Thoracic aorta (tissue), 2 donors: ENCODE measurements around the gene RBBP5. TPM values are rescaled to one million over a fixed set of nuclear protein-coding genes. Genes with fewer than 3 reads are reported as not detected.

Source experiments
- ATAC-seq: fragments of 150-250 bp; one replicate; pipeline ENCODE4 v1.8.0; 2017; ENCODE audit warnings: low read depth; ENCODE audit not compliant: insufficient number of reproducible peaks, low FRiP score
- DNase-seq: peaks from one replicate; pipeline ENCODE4 v3.0.0-alpha.2; 2020; ENCODE audit warnings: low spot score
- H3K27ac ChIP-seq, 2 donors: fragments of 200-600 bp; sonication (generic); 1 replicate in 1 of 2; 2 replicates in 1 of 2; pipeline ENCODE4 v1.5.1; 2016; ENCODE audit warnings: mild to moderate bottlenecking in 2 of 2, moderate library complexity in 2 of 2
- H3K27me3 ChIP-seq: fragments of 200-600 bp; sonication (generic); replicated peaks from 2 replicates; pipeline ENCODE4 v1.6.0; 2016; ENCODE audit warnings: mild to moderate bottlenecking; ENCODE audit not compliant: insufficient read depth
- H3K36me3 ChIP-seq: fragments of 200-600 bp; sonication (generic); one replicate; pipeline ENCODE4 v1.5.1; 2016
- H3K4me1 ChIP-seq, 2 donors: fragments of 200-600 bp; sonication (generic); 1 replicate in 1 of 2; 2 replicates in 1 of 2; pipeline versions ENCODE4 v1.5.1 to v1.6.0; 2016; ENCODE audit warnings: low read depth in 2 of 2, mild to moderate bottlenecking in 1 of 2; ENCODE audit not compliant: control insufficient read depth in 1 of 2
- H3K4me3 ChIP-seq: fragments of 200-600 bp; sonication (generic); 2 replicates; pipeline ENCODE4 v1.5.1; 2016; ENCODE audit warnings: mild to moderate bottlenecking
- H3K9me3 ChIP-seq: fragments of 200-600 bp; sonication (generic); 2 replicates; pipeline ENCODE4 v1.5.1; 2016
- CTCF ChIP-seq: fragments of 200-600 bp; sonication (generic); IDR thresholded peaks from one replicate; pipeline ENCODE4 v1.5.1; 2019; ENCODE audit warnings: antibody characterized with exemption
- total RNA-seq, 2 donors: library from RNA; depleted of rRNA; stranded (reverse); fragments of >200 nt; gene quantifications; one replicate each; pipeline versions ENCODE4 v1.1.0 to v1.2.3, GENCODE V29; 2016

Gene RBBP5
- total RNA-seq, 2 donors from 2014 or later: 9.2 to 13.5 TPM

GRCh38 chr1:205076245-205076761 lies 45.5 kb downstream of the RBBP5 start:
- DNase-seq (no peak), ATAC-seq (no peak)
- Histone ChIP-seq H3K36me3 (no peaks in the 10 kb centered on the region), H3K27me3 (no peaks in the 10 kb centered on the region), H3K4me1 (no peaks in the 10 kb centered on the region), H3K9me3 (no peaks in the 10 kb centered on the region), H3K4me3 (no peak overlapping the region), H3K27ac (no peak overlapping the region)
- no peak for TF ChIP-seq CTCF

- no peaks in the 10 kb centered on the region for H3K27me3 ChIP-seq
- no peaks in the 10 kb centered on the region for H3K9me3 ChIP-seq
- H3K4me3 ChIP-seq: no peak overlapping the region
- no peak overlapping the region for H3K27ac ChIP-seq
- no peaks in the 10 kb centered on the region for H3K36me3 ChIP-seq
- no peak for ATAC-seq
- no peak for DNase-seq
- TF ChIP-seq CTCF: no peak
- H3K4me1 ChIP-seq: no peaks in the 10 kb centered on the region
Observed at GRCh38 chr1:205075642-205076155, 46.1 kb downstream of the RBBP5 start.

- TF ChIP-seq CTCF: no peak
- Histone ChIP-seq H3K9me3 (no peaks in the 10 kb centered on the region), H3K36me3 (no peaks in the 10 kb centered on the region), H3K27ac (no peak overlapping the region), H3K27me3 (no peaks in the 10 kb centered on the region), H3K4me1 (no peaks in the 10 kb centered on the region), H3K4me3 (no peak overlapping the region)
- ATAC-seq: no peak
- DNase-seq: no peak
Observed at GRCh38 chr1:205074513-205074912, 47.3 kb downstream of the RBBP5 start.

GRCh38 chr1:205074084-205074483 lies 47.7 kb downstream of the RBBP5 start:
- ATAC-seq (no peak), DNase-seq (no peak)
- no peak overlapping the region for H3K4me3 ChIP-seq
- H3K27ac ChIP-seq: no peak overlapping the region
- no peak for TF ChIP-seq CTCF
- H3K36me3 ChIP-seq: no peaks in the 10 kb centered on the region
- no peaks in the 10 kb centered on the region for H3K4me1 ChIP-seq
- H3K27me3 ChIP-seq: no peaks in the 10 kb centered on the region
- no peaks in the 10 kb centered on the region for H3K9me3 ChIP-seq

- no peaks in the 10 kb centered on the region for H3K9me3 ChIP-seq
- H3K27ac ChIP-seq: no peak overlapping the region
- no peak overlapping the region for H3K4me3 ChIP-seq
- ATAC-seq: no peak
- H3K27me3 ChIP-seq: no peaks in the 10 kb centered on the region
- no peak for DNase-seq
- no peaks in the 10 kb centered on the region for H3K36me3 ChIP-seq
- no peak for TF ChIP-seq CTCF
- no peaks in the 10 kb centered on the region for H3K4me1 ChIP-seq
Observed at GRCh38 chr1:205073511-205073910, 48.3 kb downstream of the RBBP5 start.
